Motor neuron (in vitro differentiated cells): ENCODE data around the gene TLE3. TPM values are rescaled to one million over a fixed set of nuclear protein-coding genes. Genes with fewer than 3 reads are reported as not detected.

ENCODE experiments used
- ATAC-seq, 8 experiments: fragments of 200-7000 bp; cut with Tn5 transposase; replicated peaks in 6 of 8; 2 replicates each; pipeline ENCODE4 v1.8.0; 2021; ENCODE audit warnings: mild to moderate bottlenecking in 8 of 8, moderate library complexity in 8 of 8
- H3K27ac ChIP-seq, 2 donors: fragments of 250-450 bp; sonication (Bioruptor Pico); 2 replicates each; pipeline ENCODE4 v1.9.0; 2021; ENCODE audit warnings: antibody characterized with exemption in 2 of 2, mild to moderate bottlenecking in 2 of 2, moderate library complexity in 1 of 2
- H3K4me1 ChIP-seq, 2 donors: fragments of 250-450 bp; sonication (Bioruptor Pico); replicated peaks in 1 of 2; 2 replicates each; pipeline ENCODE4 v1.6.1; 2021; ENCODE audit warnings: antibody characterized with exemption in 2 of 2, mild to moderate bottlenecking in 2 of 2, moderate library complexity in 1 of 2
- H3K4me3 ChIP-seq, 5 donors: fragments of 250-450 bp; sonication (Bioruptor Pico); 2 replicates each; pipeline ENCODE4 v1.9.0; 2021; ENCODE audit warnings: antibody characterized with exemption in 5 of 5, mild to moderate bottlenecking in 5 of 5, moderate library complexity in 4 of 5
- WGBS, 10 experiments: fragments of 450-650 bp; shearing (Covaris generic); methylation state at CpG; one replicate each; pipeline ENCODE4 v1.0.0; 2022; 5-methylcytosine and 5-hydroxymethylcytosine counted together
- in situ Hi-C, 9 experiments: fragments of 400-800 bp; cut with MboI; loops; one replicate each; pipeline ENCODE4 v1.15.0; 2021; ENCODE audit warnings: low sequenced_read_pairs in 9 of 9, low pct_unique_long_range_greater_than_20kb in 2 of 9; ENCODE audit not compliant: unreplicated experiment in 9 of 9
- total RNA-seq, 8 experiments: library from RNA; unstranded; fragments of 300-600 nt; gene quantifications; 2 replicates each; pipeline versions ENCODE4 v1.2.3 to v1.2.4, GENCODE V29; 2022

The TLE3 gene
- total RNA-seq, 8 experiments from 2014 or later: 28.2 to 103 (median 52.5) TPM

DNA sequence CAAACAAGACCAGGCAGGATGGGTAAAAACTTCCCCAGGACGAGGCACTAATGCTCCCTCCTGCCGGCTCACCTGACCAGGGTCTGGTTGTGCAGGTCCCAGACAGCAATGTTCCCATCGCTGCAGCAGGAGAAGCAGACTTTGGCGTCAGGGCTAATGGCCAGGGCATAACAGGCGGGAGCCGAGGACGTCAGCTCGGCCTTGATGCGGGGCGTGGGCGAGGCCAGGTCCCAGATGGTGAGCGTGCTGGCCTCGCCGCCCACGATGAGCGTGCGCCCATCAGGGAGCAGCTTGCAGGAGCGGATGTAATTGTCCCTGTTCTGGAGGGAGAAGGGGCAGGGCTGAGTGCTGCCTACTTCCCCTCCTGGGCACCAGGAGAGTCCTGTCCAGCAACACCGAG, 43.4 kb downstream of the TLE3 start:
- ATAC-seq: no peak
- no peak overlapping the region for H3K4me3 ChIP-seq
- 75 to 100% (median 89%) methylated on average over 1 to 8 of the region's 19 CpGs; no CpG with 5 or more reads in 5 of the 10 experiments for WGBS, 10 experiments
- H3K27ac ChIP-seq: no peak overlapping the region
- in situ Hi-C loops: loop anchor here in 1 of 9 experiments (25.0 kb wide), 1 partner anchor 567 kb away; no protein-coding TSS in a partner anchor
- H3K4me1 ChIP-seq: peaks cover 27 to 40% of the 10 kb centered on the region in 2 donors

DNA sequence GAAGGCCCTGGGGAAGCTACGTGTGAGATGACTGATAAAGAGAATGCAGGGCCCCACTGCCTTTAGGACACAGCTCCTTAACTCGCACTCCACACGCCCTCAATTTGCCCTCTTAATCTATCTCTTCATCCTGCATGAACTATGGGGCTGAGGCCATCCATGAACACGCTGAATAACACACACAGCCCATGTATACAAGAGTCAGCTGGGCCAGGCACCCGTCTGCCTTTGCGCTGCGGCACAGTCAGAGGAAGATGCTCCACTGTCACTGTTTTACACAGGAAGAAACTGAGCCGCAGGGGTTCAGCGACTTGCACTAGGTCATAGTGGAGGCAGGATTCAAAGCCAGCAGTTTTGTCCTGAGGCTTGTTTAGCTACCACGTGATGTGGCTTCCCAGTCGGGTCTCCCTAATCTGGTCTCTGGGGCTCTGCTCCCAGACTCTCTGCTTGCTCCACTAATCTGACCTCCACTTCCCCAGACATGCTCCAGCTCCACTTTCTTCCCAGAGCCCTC, 43.9 kb downstream of the TLE3 start:
- in situ Hi-C loops: loop anchor here in 1 of 9 experiments (25.0 kb wide), 1 partner anchor 566 kb away; no protein-coding TSS in a partner anchor
- no peak for ATAC-seq
- Histone ChIP-seq H3K27ac (no peak overlapping the region), H3K4me3 (no peak overlapping the region), H3K4me1 (peaks cover 33 to 46% of the 10 kb centered on the region in 2 donors)
- WGBS, 10 experiments: 60 to 100% (median 94%) methylated on average over 1 to 6 of the region's 11 CpGs; no CpG with 5 or more reads in 4 of the 10 experiments

DNA sequence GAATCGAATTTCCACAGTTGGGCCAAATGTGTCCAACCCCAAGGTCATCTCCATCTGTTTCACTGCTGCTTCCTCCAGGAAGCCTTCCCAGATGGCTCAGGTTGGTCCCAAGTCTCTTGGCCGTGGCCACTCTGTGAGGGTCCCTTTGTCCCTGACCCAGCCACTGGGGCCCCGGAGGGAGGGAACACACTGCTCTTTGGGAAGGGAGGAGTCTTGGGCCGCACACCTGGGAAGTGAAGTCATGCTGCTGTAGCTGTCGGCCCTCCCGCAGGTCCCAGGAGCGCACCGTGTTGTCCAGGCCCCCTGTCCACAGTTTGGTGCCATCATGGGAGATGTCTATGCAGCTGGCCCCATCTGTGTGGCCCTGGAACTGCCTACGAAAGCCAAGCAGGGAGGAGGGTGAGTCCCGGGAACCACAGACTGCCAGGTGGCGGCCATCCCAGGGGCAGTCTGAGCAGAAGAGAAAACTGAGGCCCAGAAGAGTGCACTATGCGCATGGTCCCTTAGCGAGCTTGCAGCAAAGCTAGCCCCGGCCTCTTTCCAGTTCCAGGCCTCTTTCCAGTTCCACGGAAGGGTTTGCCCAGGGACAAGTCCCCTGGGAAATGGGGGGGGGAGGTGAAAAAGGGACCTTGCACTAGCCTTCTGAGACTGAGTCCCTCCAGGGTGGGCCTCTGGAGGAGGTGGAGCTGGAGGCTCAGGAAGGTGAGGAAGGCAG, 44.6 kb downstream of the TLE3 start:
- 40 to 100% (median 93%) methylated on average over 1 to 9 of the region's 15 CpGs for WGBS, 10 experiments
- Histone ChIP-seq H3K4me1 (peaks cover 39 to 52% of the 10 kb centered on the region in 2 donors), H3K27ac (no peak overlapping the region), H3K4me3 (no peak overlapping the region)
- ATAC-seq: no peak
- in situ Hi-C loops: loop anchor here in 1 of 9 experiments (25.0 kb wide), 1 partner anchor 566 kb away; no protein-coding TSS in a partner anchor

DNA sequence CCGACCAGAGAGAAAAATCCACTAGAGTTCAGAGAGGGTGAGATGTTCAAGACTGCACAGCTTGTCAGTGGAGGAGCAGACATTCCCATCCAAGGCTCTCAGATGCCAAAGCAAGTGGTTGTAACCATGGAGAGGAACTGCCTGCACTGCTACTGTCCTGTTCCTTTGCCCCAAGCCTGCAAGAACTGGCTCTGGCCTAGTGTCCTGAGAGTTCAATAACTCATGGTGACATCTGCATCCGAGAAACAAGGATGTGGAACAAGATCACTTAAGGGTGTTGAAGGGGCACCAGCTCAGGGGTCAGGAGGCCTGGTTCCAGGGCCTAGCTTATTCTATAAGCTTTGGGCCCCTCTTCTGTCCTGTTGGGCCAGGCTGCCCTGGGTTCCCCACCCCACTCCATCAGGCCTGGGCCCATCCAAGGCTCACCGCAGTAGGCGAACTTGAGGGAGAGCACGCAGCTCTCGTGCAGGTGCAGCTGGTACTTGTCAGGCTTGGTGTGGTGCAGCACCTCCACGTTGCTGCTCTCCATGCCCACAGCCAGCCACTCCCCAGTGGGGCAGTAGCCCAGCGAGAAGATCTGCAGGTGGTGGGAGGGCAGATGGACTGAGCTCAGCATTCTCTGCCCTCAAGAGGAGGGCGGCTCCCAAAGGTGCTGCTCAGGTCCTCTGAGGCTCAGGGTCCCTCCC, 45.6 kb downstream of the TLE3 start:
- ATAC-seq: peak in 1 of 8 experiments; percentile 11
- 71 to 100% (median 74%) methylated on average over 2 to 4 of the region's 9 CpGs; no CpG with 5 or more reads in 7 of the 10 experiments for WGBS, 10 experiments
- peak overlapping the region in 1 of 2 donors; percentile 31 for H3K27ac ChIP-seq
- H3K4me3 ChIP-seq: no peak overlapping the region
- H3K4me1 ChIP-seq: peaks cover 48 to 61% of the 10 kb centered on the region in 2 donors
- in situ Hi-C loops: loop anchor here in 1 of 9 experiments (25.0 kb wide), 1 partner anchor 565 kb away; no protein-coding TSS in a partner anchor

DNA sequence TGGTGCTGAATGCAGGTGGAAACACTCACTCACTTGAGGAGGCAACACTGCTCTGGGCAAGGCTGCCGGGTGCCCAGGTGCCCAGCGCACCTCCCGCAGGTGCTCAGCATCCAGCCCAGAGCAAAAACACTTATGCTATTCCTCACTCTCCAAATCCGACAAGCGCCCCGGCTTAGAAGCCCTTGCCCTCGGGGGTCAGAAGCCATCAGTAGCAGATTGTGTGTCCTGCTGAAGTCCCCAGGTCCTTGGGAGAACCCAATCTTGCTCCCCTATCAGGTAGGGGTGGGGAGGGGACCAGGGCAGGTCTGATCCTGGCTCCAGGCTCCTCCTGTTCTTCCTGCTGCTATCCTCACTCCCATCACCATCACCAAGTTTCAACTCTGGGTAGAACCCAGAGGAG, 46.7 kb downstream of the TLE3 start:
- 100% methylated on average over 1 to 2 of the region's 7 CpGs; no CpG with 5 or more reads in 8 of the 10 experiments for WGBS, 10 experiments
- no peak overlapping the region for H3K27ac ChIP-seq
- ATAC-seq: no peak
- in situ Hi-C loops: loop anchor here in 1 of 9 experiments (25.0 kb wide), 1 partner anchor 564 kb away; no protein-coding TSS in a partner anchor
- H3K4me3 ChIP-seq: no peak overlapping the region
- peaks cover 57 to 67% of the 10 kb centered on the region in 2 donors for H3K4me1 ChIP-seq

DNA sequence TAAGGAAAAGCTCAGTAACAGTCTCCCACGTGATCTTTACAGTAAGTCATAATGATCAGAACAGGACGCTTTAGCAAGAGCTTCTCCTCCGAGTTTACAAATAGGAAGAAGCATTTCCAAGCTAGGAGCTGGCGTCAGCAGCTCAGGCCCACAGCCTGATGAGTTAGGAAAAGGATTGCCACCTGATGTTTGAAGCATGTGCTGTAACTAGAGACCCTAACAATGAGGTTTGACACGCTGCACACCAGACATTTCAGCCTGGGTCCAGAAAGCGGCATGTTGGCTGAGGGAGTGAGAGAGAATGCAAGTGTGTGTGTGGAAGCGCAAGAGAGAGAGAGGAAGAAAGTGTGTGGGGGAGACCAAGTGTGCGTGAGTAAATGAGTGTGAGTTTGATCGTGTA, 47.3 kb downstream of the TLE3 start:
- peak overlapping the region; percentile 21 to 41 for H3K27ac ChIP-seq
- WGBS, 10 experiments: 82 to 100% (median 91%) methylated on average over 1 to 7 of the region's 9 CpGs; no CpG with 5 or more reads in 1 of the 10 experiments
- H3K4me3 ChIP-seq: no peak overlapping the region
- ATAC-seq: peak in 1 of 8 experiments; percentile 2
- in situ Hi-C loops: loop anchor here in 1 of 9 experiments (25.0 kb wide), 1 partner anchor 563 kb away; no protein-coding TSS in a partner anchor
- peaks cover 54 to 63% of the 10 kb centered on the region in 2 donors for H3K4me1 ChIP-seq

DNA sequence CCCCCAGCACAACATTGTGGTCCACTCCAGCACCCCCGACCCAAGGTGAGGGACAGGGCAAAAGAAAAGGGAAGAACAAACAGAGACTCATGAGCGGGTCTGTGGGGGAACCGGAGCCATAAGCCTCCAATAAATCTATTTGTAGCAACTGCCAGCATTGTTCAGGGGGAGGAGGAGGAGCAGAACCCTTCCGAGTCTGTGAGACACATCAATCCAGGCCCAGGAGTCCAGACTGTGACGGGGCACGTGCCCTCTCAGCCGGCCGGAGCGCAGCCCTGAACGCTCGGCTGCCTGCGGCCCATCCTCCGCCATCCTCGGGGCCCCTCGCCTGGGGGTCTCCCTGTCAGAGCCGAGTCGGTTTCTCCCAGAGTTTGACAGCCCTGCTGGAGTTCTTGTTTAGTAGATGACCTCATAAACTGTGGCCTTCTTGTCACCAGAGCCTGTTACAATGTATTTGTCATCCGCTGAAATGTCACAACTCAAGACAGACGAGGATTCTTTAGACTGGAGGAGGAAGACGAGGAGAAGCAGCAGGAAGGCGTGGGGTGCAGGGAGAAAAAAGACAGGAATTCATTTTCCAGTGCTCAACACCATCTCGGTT, 47.9 kb downstream of the TLE3 start:
- no peak overlapping the region for H3K4me3 ChIP-seq
- peak overlapping the region; percentile 21 to 41 for H3K27ac ChIP-seq
- in situ Hi-C loops: loop anchor here in 2 of 9 experiments (25.0 kb wide), 2 partner anchors 538 to 562 kb away; no protein-coding TSS in a partner anchor
- ATAC-seq: peak in 5 of 8 experiments; percentile 83 to 94 (median 91)
- WGBS, 10 experiments: 30 to 94% (median 42%) methylated on average over 1 to 9 of the region's 22 CpGs; no CpG with 5 or more reads in 3 of the 10 experiments
- peaks cover 52 to 60% of the 10 kb centered on the region in 2 donors for H3K4me1 ChIP-seq

DNA sequence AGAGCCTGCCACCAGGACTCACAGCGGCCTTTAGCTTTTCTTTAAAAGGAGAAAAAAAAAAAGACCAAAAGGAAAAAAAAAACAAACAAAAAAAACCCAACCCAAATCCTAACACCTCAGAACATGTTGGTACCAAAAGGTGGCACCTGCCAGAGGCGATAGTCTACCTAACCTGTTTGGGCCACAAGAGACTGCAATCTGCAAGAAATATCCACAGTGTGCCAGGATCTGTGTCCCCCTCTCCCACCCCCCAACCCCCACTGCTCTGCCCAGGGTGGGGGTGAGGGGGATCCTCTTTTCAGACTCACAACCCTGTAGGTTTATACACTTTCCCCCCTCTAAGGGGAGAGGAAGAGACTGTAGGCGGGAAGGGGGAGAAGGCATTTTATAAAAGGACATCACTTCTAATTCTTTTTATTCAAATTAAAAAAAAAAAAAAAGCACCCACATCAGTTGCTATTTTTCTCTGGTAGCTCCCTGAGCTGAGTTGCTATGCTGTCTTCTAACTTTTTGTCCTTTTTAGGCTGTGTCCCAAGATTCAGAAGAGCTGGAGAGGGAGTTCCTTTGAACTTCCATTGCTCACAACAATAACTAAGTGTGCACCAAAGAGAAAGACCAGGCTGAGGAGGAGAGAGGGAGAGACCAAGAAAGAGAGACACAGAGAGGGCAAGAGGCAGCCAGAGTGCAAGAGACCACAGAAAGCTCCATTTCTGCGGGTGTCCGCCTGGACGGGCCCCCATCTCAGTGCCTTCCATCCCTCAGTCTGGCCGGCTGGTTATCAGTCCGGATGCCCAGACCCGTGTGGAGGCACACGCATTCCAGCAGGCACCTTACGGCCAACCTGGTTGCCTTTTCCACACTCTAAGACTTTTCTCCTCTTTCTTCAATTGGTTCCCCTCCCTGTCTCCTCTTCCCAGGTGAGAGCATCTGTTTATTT, 48.9 kb downstream of the TLE3 start:
- ATAC-seq: no peak
- in situ Hi-C loops: loop anchor here in 1 of 9 experiments (25.0 kb wide), 1 partner anchor 537 kb away; no protein-coding TSS in a partner anchor
- no peak overlapping the region for H3K4me3 ChIP-seq
- WGBS, 10 experiments: 86 to 100% (median 90%) methylated on average over 3 to 10 of the region's 11 CpGs; no CpG with 5 or more reads in 2 of the 10 experiments
- no peak overlapping the region for H3K27ac ChIP-seq
- peaks cover 52 to 60% of the 10 kb centered on the region in 2 donors for H3K4me1 ChIP-seq

DNA sequence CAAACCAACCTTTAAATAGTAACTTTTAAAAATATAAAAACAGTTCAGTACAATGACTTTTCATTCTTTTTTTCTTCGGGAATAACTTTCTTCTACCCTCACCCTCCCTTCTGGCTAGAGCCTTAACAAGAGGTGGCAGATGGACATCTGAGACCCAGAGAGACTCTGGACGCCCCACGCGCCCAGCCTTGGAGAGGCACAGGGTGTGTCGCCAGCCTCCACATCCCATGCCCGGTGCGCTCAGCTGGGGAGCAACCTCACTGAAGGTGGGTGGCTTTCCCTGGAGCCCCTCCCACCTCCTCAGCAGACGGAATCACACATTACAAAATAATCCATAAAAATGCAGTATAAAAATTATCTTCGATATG, 49.5 kb downstream of the TLE3 start:
- in situ Hi-C loops: loop anchor here in 1 of 9 experiments (25.0 kb wide), 1 partner anchor 536 kb away; no protein-coding TSS in a partner anchor
- no peak for ATAC-seq
- Histone ChIP-seq H3K4me1 (peaks cover 52 to 60% of the 10 kb centered on the region in 2 donors), H3K4me3 (no peak overlapping the region), H3K27ac (no peak overlapping the region)
- 57 to 100% (median 82%) methylated on average over 1 to 7 of the region's 9 CpGs; no CpG with 5 or more reads in 3 of the 10 experiments for WGBS, 10 experiments

DNA sequence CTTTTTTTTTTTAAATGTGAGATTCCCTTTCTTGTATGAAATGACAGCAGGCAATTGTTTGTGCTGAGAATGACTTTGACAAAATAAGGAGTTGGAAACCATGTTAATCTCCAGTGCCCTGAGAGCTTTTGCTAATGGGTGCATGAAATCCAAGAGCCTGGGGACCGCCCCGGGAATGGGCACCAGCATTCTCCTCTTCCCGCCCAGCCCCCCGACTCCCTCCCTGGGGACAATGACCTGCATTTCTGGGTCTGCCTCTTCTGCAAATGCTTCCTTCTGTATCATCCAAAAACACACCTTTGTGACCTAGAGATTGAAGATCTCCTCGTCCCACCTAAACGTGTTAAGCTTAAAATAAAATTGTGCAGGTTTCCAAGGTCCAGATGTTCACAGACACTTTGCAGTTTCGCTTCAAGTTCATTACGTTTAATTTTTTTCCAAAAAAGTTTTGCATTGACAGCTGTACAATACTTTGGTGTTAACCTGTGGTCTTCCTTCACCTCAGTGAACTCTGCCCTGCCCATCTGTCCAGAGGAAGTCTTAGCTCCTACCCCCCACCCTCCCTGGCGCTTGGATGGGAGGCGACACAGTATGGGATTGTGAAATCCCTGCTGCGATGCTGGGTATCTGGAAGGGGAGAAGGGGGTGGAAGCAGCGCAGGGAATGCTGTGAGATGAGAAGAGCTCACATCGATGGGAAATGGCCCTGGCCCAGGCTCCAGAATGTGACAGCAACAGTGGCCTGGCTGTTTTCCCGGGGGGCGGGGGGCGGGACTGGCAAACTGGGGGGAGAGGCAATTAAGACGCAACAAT, 50.1 kb downstream of the TLE3 start:
- 60 to 81% (median 76%) methylated on average over 2 to 10 of the region's 17 CpGs; no CpG with 5 or more reads in 4 of the 10 experiments for WGBS, 10 experiments
- H3K4me1 ChIP-seq: peaks cover 52 to 60% of the 10 kb centered on the region in 2 donors
- in situ Hi-C loops: loop anchor here in 1 of 9 experiments (25.0 kb wide), 1 partner anchor 535 kb away; no protein-coding TSS in a partner anchor
- peak in 2 of 8 experiments; percentile 9 to 37 for ATAC-seq
- H3K4me3 ChIP-seq: no peak overlapping the region
- no peak overlapping the region for H3K27ac ChIP-seq
